H1 (cell line): ENCODE results near the gene OR13H1. TPM values are rescaled to one million over a fixed set of nuclear protein-coding genes. Genes with fewer than 3 reads are reported as not detected.

Source experiments
- CTCF ChIA-PET: fragments of 300-600 bp; sonication (Branson Sonifier 250); formaldehyde crosslinking; loops from one replicate; lab custom pipeline; 2021; ENCODE audit not compliant: partially characterized antibody; lab: Charles Lee
- POLR2A ChIA-PET: fragments of 300-600 bp; sonication (Branson Sonifier 250); formaldehyde crosslinking; loops from one replicate; lab custom pipeline; 2021; ENCODE audit warnings: inconsistent platforms; ENCODE audit not compliant: partially characterized antibody; lab: Charles Lee
- DNase-seq, 2 experiments: peaks; one replicate each; pipeline versions ENCODE4 v3.0.0 to v3.0.0-alpha.2; 2010 to 2022; ENCODE audit warnings: low spot score in 2 of 2, low read depth in 1 of 2, mixed read lengths in 1 of 2
- FAIRE-seq: peaks from 2 replicates; lab custom pipeline; 2011; peaks lifted over from hg19 to GRCh38; lab: Jason Lieb, UNC
- H2AFZ ChIP-seq: 2 replicates; pipeline ENCODE4 v1.8.1; 2012; ENCODE audit warnings: low read length, inconsistent platforms
- H2AK5ac ChIP-seq: 2 replicates; pipeline ENCODE4 v1.6.1; 2013; ENCODE audit warnings: low read depth, low read length
- H2BK120ac ChIP-seq: replicated peaks from 2 replicates; pipeline ENCODE3; 2013; ENCODE audit warnings: low read depth, low read length, inconsistent platforms
- H2BK12ac ChIP-seq: 2 replicates; pipeline ENCODE4 v1.6.1; 2013; ENCODE audit warnings: low read depth, low read length
- H2BK15ac ChIP-seq: 2 replicates; pipeline ENCODE4 v1.6.1; 2013; ENCODE audit warnings: low read length
- H2BK20ac ChIP-seq: 2 replicates; pipeline ENCODE4 v1.6.1; 2013; ENCODE audit warnings: low read length
- H2BK5ac ChIP-seq: 2 replicates; pipeline ENCODE4 v1.6.1; 2013; ENCODE audit warnings: low read depth, low read length
- H3K14ac ChIP-seq: 2 replicates; pipeline ENCODE4 v1.6.1; 2013; ENCODE audit warnings: inconsistent platforms; ENCODE audit not compliant: insufficient read length
- H3K18ac ChIP-seq: 2 replicates; pipeline ENCODE4 v1.6.1; 2013; ENCODE audit warnings: low read length; ENCODE audit errors: extremely low read depth
- H3K23ac ChIP-seq: 2 replicates; pipeline ENCODE4 v1.6.1; 2013; ENCODE audit warnings: inconsistent platforms; ENCODE audit not compliant: insufficient read length
- H3K23me2 ChIP-seq: 2 replicates; pipeline ENCODE4 v1.6.1; 2013; ENCODE audit warnings: low read depth, low read length
- H3K27ac ChIP-seq: 2 replicates; pipeline ENCODE4 v1.6.1; 2011; ENCODE audit warnings: low read depth, low read length, inconsistent platforms
- H3K27me3 ChIP-seq, 4 experiments: replicated peaks in 1 of 4; 1 replicate in 1 of 4; 2 replicates in 3 of 4; pipeline versions ENCODE4 v1.6.1 to v1.8.1; 2011 to 2013; ENCODE audit warnings: low read length in 3 of 4, mild to moderate bottlenecking in 3 of 4, inconsistent platforms in 2 of 4, mixed read lengths in 2 of 4, moderate library complexity in 1 of 4; ENCODE audit not compliant: control insufficient read depth in 3 of 4, insufficient read depth in 3 of 4; ENCODE audit errors: extremely low read depth in 1 of 4
- H3K36me3 ChIP-seq, 4 experiments: 2 replicates each; pipeline versions ENCODE4 v1.6.1 to v1.8.1; 2011 to 2013; ENCODE audit warnings: mild to moderate bottlenecking in 4 of 4, low read length in 3 of 4, moderate library complexity in 2 of 4, control low read depth in 1 of 4, inconsistent platforms in 1 of 4; ENCODE audit not compliant: insufficient read depth in 4 of 4, control insufficient read depth in 2 of 4
- H3K4ac ChIP-seq: replicated peaks from 2 replicates; pipeline ENCODE3; 2013; ENCODE audit warnings: low read length, low read depth, mixed read lengths, inconsistent platforms; ENCODE audit not compliant: insufficient read length
- H3K4me1 ChIP-seq, 4 experiments: replicated peaks in 1 of 4; 1 replicate in 1 of 4; 2 replicates in 3 of 4; pipeline versions ENCODE4 v1.6.1 to v1.8.1; 2011 to 2013; ENCODE audit warnings: low read length in 3 of 4, inconsistent platforms in 2 of 4, mixed read lengths in 1 of 4; ENCODE audit not compliant: insufficient read depth in 4 of 4, control insufficient read depth in 3 of 4
- H3K4me2 ChIP-seq, 2 experiments: 2 replicates each; pipeline versions ENCODE4 v1.6.1 to v1.8.1; 2011 to 2013; ENCODE audit warnings: low read depth in 2 of 2, low read length in 2 of 2, control low read depth in 1 of 2, inconsistent platforms in 1 of 2, mild to moderate bottlenecking in 1 of 2; ENCODE audit not compliant: insufficient read depth in 1 of 2
- H3K4me3 ChIP-seq, 4 experiments: fragments of 200-600, 300-600 bp in 1 of 4; sonication (generic), shearing (Covaris generic), sonication (Bioruptor Twin) in 1 of 4; 2 replicates each; pipeline versions ENCODE4 v1.5.1 to v1.8.1; 2011 to 2016; ENCODE audit warnings: low read length in 4 of 4, low read depth in 3 of 4, control low read depth in 2 of 4, inconsistent platforms in 2 of 4, mild to moderate bottlenecking in 2 of 4, mixed read lengths in 1 of 4, moderate library complexity in 1 of 4; ENCODE audit not compliant: insufficient read depth in 2 of 4; ENCODE audit errors: extremely low read depth in 1 of 4
- H3K56ac ChIP-seq: replicated peaks from 2 replicates; pipeline ENCODE3; 2013; ENCODE audit warnings: low read depth, mild to moderate bottlenecking, mixed read lengths, low read length, inconsistent platforms; ENCODE audit not compliant: insufficient read length
- H3K79me1 ChIP-seq: 2 replicates; pipeline ENCODE4 v1.6.1; 2013; ENCODE audit warnings: low read depth, low read length, control low read depth
- H3K79me2 ChIP-seq, 2 experiments: 2 replicates each; pipeline versions ENCODE4 v1.6.1 to v1.8.1; 2012 to 2013; ENCODE audit warnings: low read length in 2 of 2, mild to moderate bottlenecking in 2 of 2, inconsistent platforms in 1 of 2; ENCODE audit not compliant: insufficient read depth in 2 of 2, control insufficient read depth in 1 of 2
- H3K9ac ChIP-seq, 4 experiments: replicated peaks in 1 of 4; 1 replicate in 1 of 4; 2 replicates in 3 of 4; pipeline versions ENCODE4 v1.6.1 to v1.8.1; 2011 to 2013; ENCODE audit warnings: low read depth in 3 of 4, low read length in 3 of 4, control low read depth in 2 of 4, mild to moderate bottlenecking in 2 of 4, moderate library complexity in 2 of 4, inconsistent platforms in 1 of 4; ENCODE audit errors: extremely low read depth in 1 of 4
- H3K9me3 ChIP-seq, 2 experiments: 2 replicates each; pipeline versions ENCODE4 v1.6.1 to v1.8.1; 2012 to 2013; ENCODE audit warnings: mild to moderate bottlenecking in 2 of 2, moderate library complexity in 2 of 2, control low read depth in 1 of 2, inconsistent platforms in 1 of 2, low read depth in 1 of 2, low read length in 1 of 2, mixed read lengths in 1 of 2; ENCODE audit not compliant: insufficient read depth in 2 of 2
- H4K20me1 ChIP-seq, 2 experiments: replicated peaks in 1 of 2; 2 replicates each; pipeline versions ENCODE3 to v1.8.1; 2011 to 2013; ENCODE audit warnings: inconsistent platforms in 2 of 2, low read length in 2 of 2, mild to moderate bottlenecking in 1 of 2; ENCODE audit not compliant: insufficient read depth in 2 of 2, control insufficient read depth in 1 of 2
- H4K5ac ChIP-seq: 2 replicates; pipeline ENCODE4 v1.6.1; 2013; ENCODE audit warnings: low read length, low read depth, mixed read lengths, inconsistent platforms; ENCODE audit not compliant: insufficient read length
- H4K8ac ChIP-seq: 2 replicates; pipeline ENCODE4 v1.8.0; 2013; ENCODE audit warnings: mild to moderate bottlenecking, moderate library complexity, low read length, inconsistent platforms; ENCODE audit not compliant: insufficient read depth; ENCODE audit errors: extremely low read depth
- H4K91ac ChIP-seq: replicated peaks from 2 replicates; pipeline ENCODE3; 2013; ENCODE audit warnings: low read length, mixed read lengths, inconsistent platforms; ENCODE audit not compliant: insufficient read length
- GABPA ChIP-seq: IDR thresholded peaks from 2 replicates; pipeline ENCODE4 v1.6.1; 2011; ENCODE audit warnings: mild to moderate bottlenecking, low read length, moderate library complexity, borderline replicate concordance; ENCODE audit not compliant: insufficient read depth
- KDM4A ChIP-seq: IDR thresholded peaks from one replicate; pipeline ENCODE4 v1.7.1; 2012; ENCODE audit warnings: low read depth, mild to moderate bottlenecking, moderate library complexity, low read length, inconsistent platforms; ENCODE audit not compliant: severe bottlenecking
- SUZ12 ChIP-seq: fragments of 200-600 bp; sonication (generic); IDR thresholded peaks from 2 replicates; pipeline ENCODE4 v1.6.1; 2012; ENCODE audit warnings: mild to moderate bottlenecking, inconsistent platforms, low read length, moderate library complexity, mixed read lengths
- TEAD4 ChIP-seq: IDR thresholded peaks from 2 replicates; pipeline ENCODE4 v1.6.1; 2012; ENCODE audit warnings: low read depth, low read length, inconsistent platforms, mixed read lengths
- WGBS, 2 experiments: shearing (Covaris generic) in 1 of 2; methylation state at CpG; one replicate each; pipeline versions ENCODE4 v1.1.6 to v1.1.7; 2013 to 2015; ENCODE audit warnings: low lambda C conversion rate in 2 of 2, mixed read lengths in 2 of 2, inconsistent platforms in 1 of 2, low coverage in 1 of 2, missing lambda C conversion rate in 1 of 2; ENCODE audit not compliant: insufficient replicate concordance in 2 of 2, insufficient coverage in 1 of 2, insufficient read length in 1 of 2; ENCODE audit errors: extremely low coverage in 1 of 2, missing lambda C conversion rate in 1 of 2; 5-methylcytosine and 5-hydroxymethylcytosine counted together
- polyA plus RNA-seq, 7 experiments: library from polyadenylated mRNA; depleted of rRNA in 3 of 7; stranded (reverse) in 5 of 7; unstranded in 2 of 7; fragments of >200 nt in 5 of 7; fragments of 200-250 nt in 2 of 7; gene quantifications; 1 replicate in 5 of 7; 2 replicates in 1 of 7; 4 replicates in 1 of 7; pipeline versions ENCODE4 v1.2.1 to v1.2.3, GENCODE V29; 2011 to 2013; ENCODE audit warnings: missing spikeins in 2 of 7, mixed read lengths in 2 of 7
- total RNA-seq: library from RNA; stranded (reverse); fragmentation: NEBNext Ultra II Directional; extraction: Animal tissue kit (Norgen Biotek cat#: 25700); gene quantifications from 2 replicates; pipeline ENCODE4 v1.2.1, GENCODE V29; 2021

The OR13H1 gene
- total and polyA plus RNA-seq, 2 of the 8 experiments (the other 6 are each of a cell fraction or from before 2014, with no cell fraction given): not detected

- no peak overlapping the region for H2AK5ac ChIP-seq
- no peak overlapping the region for H3K18ac ChIP-seq
- H3K4me2 ChIP-seq: no peak overlapping the region
- no peak overlapping the region for H2BK20ac ChIP-seq
- no peaks in the 10 kb centered on the region for H4K20me1 ChIP-seq
- no peaks in the 10 kb centered on the region; a peak in 2 of 8 replicates for H3K36me3 ChIP-seq
- H3K23me2 ChIP-seq: no peaks in the 10 kb centered on the region
- FAIRE-seq (no peak), DNase-seq (no peak)
- no peak overlapping the region for H3K23ac ChIP-seq
- 85% methylated on average over 2 of the region's 2 CpGs; no CpG with 5 or more reads in 1 of the 2 experiments for WGBS, 2 experiments
- no peak overlapping the region for H2BK5ac ChIP-seq
- ChIA-PET POLR2A (no interaction called here), CTCF (no interaction called here)
- no peaks in the 10 kb centered on the region for H3K27me3 ChIP-seq
- no peak overlapping the region for H3K27ac ChIP-seq
- no peak overlapping the region for H3K9ac ChIP-seq
- H3K4me1 ChIP-seq: no peaks in the 10 kb centered on the region
- H2AFZ ChIP-seq: no peak overlapping the region
- H3K79me1 ChIP-seq: no peaks in the 10 kb centered on the region
- H4K8ac ChIP-seq: no peak overlapping the region
- H3K4me3 ChIP-seq: no peak overlapping the region
- H2BK15ac ChIP-seq: no peak overlapping the region
- peaks cover 3 to 9% of the 10 kb centered on the region in 2 experiments; a peak in 2 of 4 replicates for H3K9me3 ChIP-seq
- H4K91ac ChIP-seq: no peak overlapping the region
- H3K56ac ChIP-seq: no peak overlapping the region
- H3K4ac ChIP-seq: no peak overlapping the region
- no peak overlapping the region for H2BK12ac ChIP-seq
- no peak overlapping the region for H2BK120ac ChIP-seq
- H3K14ac ChIP-seq: no peak overlapping the region
- H3K79me2 ChIP-seq: no peaks in the 10 kb centered on the region
- H4K5ac ChIP-seq: no peak overlapping the region
- TF ChIP-seq GABPA: no peak
- no peak for TF ChIP-seq SUZ12
- TF ChIP-seq KDM4A: no peak
- TF ChIP-seq TEAD4: no peak
These were observed 22.1 kb upstream of the OR13H1 start for GRCh38 chrX:131521824-131522223.
